ENCODE data around the gene UBE4A. TPM values are rescaled to one million over a fixed set of nuclear protein-coding genes. Genes with fewer than 3 reads are reported as not detected.

Gene UBE4A
- total RNA-seq, 2 experiments from 2014 or later: 40.1 to 43.0 TPM

GRCh38 chr11:118442301-118442700, 82.9 kb downstream of the UBE4A start:
- peaks cover 78% of the 10 kb centered on the region for H3K36me3 Mint-ChIP-seq (ENCODE audit: low read depth)
- intact Hi-C loops (cut with DNase I, micrococcal nuclease): no loop called here
- Histone ChIP-seq H3K27ac (ENCODE audit: low read depth in 1 of 2, low read length in 2 of 2) (no peak overlapping the region), H3K27me3 (ENCODE audit: control insufficient read depth in 1 of 2, insufficient read depth in 2 of 2, low read length in 2 of 2) (no peaks in the 10 kb centered on the region), H3K4me3 (ENCODE audit: low read length) (no peak overlapping the region), H3K36me3 (ENCODE audit: insufficient read depth, low read length) (peaks cover 16% of the 10 kb centered on the region), H3K9me3 (ENCODE audit: control insufficient read depth in 1 of 2, insufficient read depth in 1 of 2, low read length in 2 of 2) (no peaks in the 10 kb centered on the region), H3K4me1 (ENCODE audit: insufficient read depth, low read length) (peaks cover 43% of the 10 kb centered on the region)
- TF ChIP-seq CTCF (IDR thresholded peaks at IDR 0.05): no peak
- no peaks in the 10 kb centered on the region for H3K9me3 Mint-ChIP-seq
- H3K27ac Mint-ChIP-seq: peak overlapping the region; percentile 98
- ChIA-PET CTCF (interaction anchor here (0.6 kb wide), 1 partner anchor 367 kb away, joined by 3 read pairs; no protein-coding TSS in a partner anchor), POLR2A (interaction anchor here (0.6 to 1.3 kb wide), 2 partner anchors 29 to 83 kb away, joined by 3 read pairs; partner anchors contain the start of gene UBE4A)
- H3K4me1 Mint-ChIP-seq (ENCODE audit: low read depth): peaks cover 90% of the 10 kb centered on the region
- no peaks in the 10 kb centered on the region for H3K27me3 Mint-ChIP-seq
- H3K4me3 Mint-ChIP-seq: peak overlapping the region; percentile 17
- ATAC-seq (ENCODE audit: poor library complexity) (no peak), DNase-seq (no peak)

- Mint-ChIP-seq H3K27ac (peak overlapping the region; percentile 98), H3K27me3 (no peaks in the 10 kb centered on the region), H3K36me3 (ENCODE audit: low read depth) (peaks cover 78% of the 10 kb centered on the region), H3K9me3 (no peaks in the 10 kb centered on the region), H3K4me1 (ENCODE audit: low read depth) (peaks cover 96% of the 10 kb centered on the region), H3K4me3 (peak overlapping the region; percentile 67)
- DNase-seq (no peak), ATAC-seq (ENCODE audit: poor library complexity) (no peak)
- Histone ChIP-seq H3K4me1 (ENCODE audit: insufficient read depth, low read length) (peaks cover 43% of the 10 kb centered on the region), H3K36me3 (ENCODE audit: insufficient read depth, low read length) (peaks cover 23% of the 10 kb centered on the region), H3K27me3 (ENCODE audit: control insufficient read depth in 1 of 2, insufficient read depth in 2 of 2, low read length in 2 of 2) (no peaks in the 10 kb centered on the region), H3K9me3 (ENCODE audit: control insufficient read depth in 1 of 2, insufficient read depth in 1 of 2, low read length in 2 of 2) (no peaks in the 10 kb centered on the region), H3K4me3 (ENCODE audit: low read length) (no peak overlapping the region), H3K27ac (ENCODE audit: low read depth in 1 of 2, low read length in 2 of 2) (no peak overlapping the region)
- CTCF ChIA-PET: interaction anchor here (0.6 to 1.4 kb wide), 2 partner anchors 45 to 366 kb away, joined by 3 read pairs; no protein-coding TSS in a partner anchor
- no peak for TF ChIP-seq CTCF (IDR thresholded peaks at IDR 0.05)
- intact Hi-C loops (cut with DNase I, micrococcal nuclease): no loop called here
- POLR2A ChIA-PET: interaction anchor here (1.3 to 1.6 kb wide), 2 partner anchors 7 to 84 kb away, joined by 3 to 14 read pairs; partner anchors contain the start of genes KMT2A and UBE4A
Observed at GRCh38 chr11:118442908-118443589, 83.6 kb downstream of the UBE4A start.

GRCh38 chr11:118443590-118444218, 84.3 kb downstream of the UBE4A start:
- Histone ChIP-seq H3K36me3 (ENCODE audit: insufficient read depth, low read length) (peaks cover 25% of the 10 kb centered on the region), H3K9me3 (ENCODE audit: control insufficient read depth in 1 of 2, insufficient read depth in 1 of 2, low read length in 2 of 2) (no peaks in the 10 kb centered on the region), H3K27me3 (ENCODE audit: control insufficient read depth in 1 of 2, insufficient read depth in 2 of 2, low read length in 2 of 2) (no peaks in the 10 kb centered on the region), H3K27ac (ENCODE audit: low read depth in 1 of 2, low read length in 2 of 2) (no peak overlapping the region), H3K4me1 (ENCODE audit: insufficient read depth, low read length) (peaks cover 41% of the 10 kb centered on the region), H3K4me3 (ENCODE audit: low read length) (no peak overlapping the region)
- H3K27ac Mint-ChIP-seq: peak overlapping the region; percentile 98
- peak; percentile 16 for ATAC-seq (ENCODE audit: poor library complexity)
- ChIA-PET POLR2A (interaction anchor here (1.3 to 1.6 kb wide), 2 partner anchors 8 to 84 kb away, joined by 3 to 14 read pairs; partner anchors contain the start of genes KMT2A and UBE4A), CTCF (interaction anchor here (1.4 kb wide), 1 partner anchor 45 kb away, joined by 3 read pairs; no protein-coding TSS in a partner anchor)
- H3K4me1 Mint-ChIP-seq (ENCODE audit: low read depth): peaks cover 96% of the 10 kb centered on the region
- no peaks in the 10 kb centered on the region for H3K27me3 Mint-ChIP-seq
- peak in 2 of 14 experiments; percentile 53 to 59 for DNase-seq
- peak overlapping the region; percentile 23 for H3K4me3 Mint-ChIP-seq
- no peak for TF ChIP-seq CTCF (IDR thresholded peaks at IDR 0.05)
- peaks cover 78% of the 10 kb centered on the region for H3K36me3 Mint-ChIP-seq (ENCODE audit: low read depth)
- intact Hi-C loops (cut with DNase I, micrococcal nuclease): no loop called here
- H3K9me3 Mint-ChIP-seq: no peaks in the 10 kb centered on the region
